IgD-negative memory B cell (primary cell): ENCODE results near the gene ASTN2. TPM values are rescaled to one million over a fixed set of nuclear protein-coding genes. Genes with fewer than 3 reads are reported as not detected.

Experiments used
- H3K27ac Mint-ChIP-seq, 3 donors: one replicate each; pipeline ENCODE4 v1.8.0; 2020 to 2022; ENCODE audit warnings: mild to moderate bottlenecking in 3 of 3, mixed read lengths in 3 of 3, moderate library complexity in 1 of 3
- H3K27me3 Mint-ChIP-seq: one replicate; pipeline ENCODE4 v1.8.0; 2021; ENCODE audit warnings: mixed read lengths
- H3K36me3 Mint-ChIP-seq: one replicate; pipeline ENCODE4 v1.8.0; 2020; ENCODE audit warnings: mild to moderate bottlenecking, mixed read lengths
- H3K4me1 Mint-ChIP-seq, 3 donors: one replicate each; pipeline ENCODE4 v1.8.0; 2020 to 2022; ENCODE audit warnings: mixed read lengths in 3 of 3, mild to moderate bottlenecking in 1 of 3
- H3K4me3 Mint-ChIP-seq, 4 donors: one replicate each; pipeline ENCODE4 v1.8.0; 2020 to 2022; ENCODE audit warnings: mild to moderate bottlenecking in 4 of 4, mixed read lengths in 4 of 4, moderate library complexity in 3 of 4
- H3K9me3 Mint-ChIP-seq, 3 donors: one replicate each; pipeline ENCODE4 v1.8.0; 2020 to 2021; ENCODE audit warnings: mixed read lengths in 3 of 3, mild to moderate bottlenecking in 1 of 3
- polyA plus RNA-seq: library from polyadenylated mRNA; unstranded; fragments of 300-500 nt; fragmentation: Illumina TruSeq; gene quantifications from one replicate; pipeline ENCODE4 v1.2.3, GENCODE V29; 2021

ASTN2 gene
- polyA plus RNA-seq, 1 donor from 2014 or later: 2.7 TPM

GRCh38 chr9:117363006-117363405 is 51.9 kb downstream of the ASTN2 start:
- Mint-ChIP-seq H3K9me3 (peaks cover 0 to 4% (median 0%) of the 10 kb centered on the region in 3 donors), H3K4me1 (no peaks in the 10 kb centered on the region), H3K36me3 (no peaks in the 10 kb centered on the region), H3K4me3 (no peak overlapping the region), H3K27me3 (peaks cover 2% of the 10 kb centered on the region), H3K27ac (no peak overlapping the region)

GRCh38 chr9:117359910-117360309 is 54.9 kb downstream of the ASTN2 start:
- no peak overlapping the region for H3K4me3 Mint-ChIP-seq
- no peaks in the 10 kb centered on the region for H3K36me3 Mint-ChIP-seq
- peaks cover 0 to 6% (median 0%) of the 10 kb centered on the region in 3 donors for H3K9me3 Mint-ChIP-seq
- H3K27ac Mint-ChIP-seq: no peak overlapping the region
- H3K4me1 Mint-ChIP-seq: no peaks in the 10 kb centered on the region
- H3K27me3 Mint-ChIP-seq: no peaks in the 10 kb centered on the region

- Mint-ChIP-seq H3K27me3 (no peaks in the 10 kb centered on the region), H3K9me3 (peaks cover 2 to 3% (median 3%) of the 10 kb centered on the region in 3 donors), H3K4me1 (no peaks in the 10 kb centered on the region), H3K36me3 (no peaks in the 10 kb centered on the region), H3K4me3 (no peak overlapping the region), H3K27ac (no peak overlapping the region)
These were observed 59.3 kb downstream of the ASTN2 start for GRCh38 chr9:117355542-117355941.

GRCh38 chr9:117354997-117355396 is 59.9 kb downstream of the ASTN2 start:
- no peaks in the 10 kb centered on the region for H3K27me3 Mint-ChIP-seq
- no peak overlapping the region for H3K4me3 Mint-ChIP-seq
- no peaks in the 10 kb centered on the region for H3K36me3 Mint-ChIP-seq

GRCh38 chr9:117354244-117354847 is 60.5 kb downstream of the ASTN2 start:
- no peaks in the 10 kb centered on the region for H3K4me1 Mint-ChIP-seq

More at GRCh38 chr9:117354997-117355396, 59.9 kb downstream of the ASTN2 start:
- Mint-ChIP-seq H3K27ac (no peak overlapping the region), H3K4me1 (no peaks in the 10 kb centered on the region), H3K9me3 (peaks cover 2 to 3% (median 3%) of the 10 kb centered on the region in 3 donors)

GRCh38 chr9:117344892-117345660 is 69.8 kb downstream of the ASTN2 start:
- Mint-ChIP-seq H3K4me3 (no peak overlapping the region), H3K36me3 (no peaks in the 10 kb centered on the region), H3K27me3 (no peaks in the 10 kb centered on the region), H3K9me3 (peaks cover 0 to 3% (median 0%) of the 10 kb centered on the region in 3 donors), H3K4me1 (peaks cover 0 to 2% (median 0%) of the 10 kb centered on the region in 3 donors), H3K27ac (peak overlapping the region in 1 of 3 donors; percentile 67)

More at GRCh38 chr9:117354244-117354847, 60.5 kb downstream of the ASTN2 start:
- H3K27me3 Mint-ChIP-seq: no peaks in the 10 kb centered on the region
- no peaks in the 10 kb centered on the region for H3K36me3 Mint-ChIP-seq
- no peak overlapping the region for H3K4me3 Mint-ChIP-seq
- no peak overlapping the region for H3K27ac Mint-ChIP-seq
- H3K9me3 Mint-ChIP-seq: peaks cover 2 to 3% (median 3%) of the 10 kb centered on the region in 3 donors

GRCh38 chr9:117343427-117343826 is 71.4 kb downstream of the ASTN2 start:
- Mint-ChIP-seq H3K9me3 (peaks cover 0 to 3% (median 0%) of the 10 kb centered on the region in 3 donors), H3K4me3 (no peak overlapping the region), H3K4me1 (peaks cover 0 to 2% (median 0%) of the 10 kb centered on the region in 3 donors), H3K36me3 (no peaks in the 10 kb centered on the region), H3K27ac (no peak overlapping the region), H3K27me3 (no peaks in the 10 kb centered on the region)

- H3K9me3 Mint-ChIP-seq: peaks cover 0 to 4% (median 0%) of the 10 kb centered on the region in 3 donors
- H3K36me3 Mint-ChIP-seq: no peaks in the 10 kb centered on the region
These were observed 73.7 kb downstream of the ASTN2 start for GRCh38 chr9:117341151-117341550.

GRCh38 chr9:117340422-117340821 is 74.4 kb downstream of the ASTN2 start:
- Mint-ChIP-seq H3K27me3 (no peaks in the 10 kb centered on the region), H3K4me3 (no peak overlapping the region)

More at GRCh38 chr9:117341151-117341550, 73.7 kb downstream of the ASTN2 start:
- H3K4me1 Mint-ChIP-seq: peaks cover 0 to 2% (median 0%) of the 10 kb centered on the region in 3 donors
- no peak overlapping the region for H3K27ac Mint-ChIP-seq
- H3K4me3 Mint-ChIP-seq: no peak overlapping the region
- no peaks in the 10 kb centered on the region for H3K27me3 Mint-ChIP-seq

GRCh38 chr9:117335837-117336433 is 78.9 kb downstream of the ASTN2 start:
- Mint-ChIP-seq H3K27me3 (peaks cover 1% of the 10 kb centered on the region), H3K9me3 (peaks cover 0 to 3% (median 0%) of the 10 kb centered on the region in 3 donors), H3K4me1 (no peaks in the 10 kb centered on the region), H3K4me3 (no peak overlapping the region), H3K27ac (no peak overlapping the region), H3K36me3 (no peaks in the 10 kb centered on the region)

More at GRCh38 chr9:117340422-117340821, 74.4 kb downstream of the ASTN2 start:
- Mint-ChIP-seq H3K9me3 (peaks cover 0 to 4% (median 0%) of the 10 kb centered on the region in 3 donors), H3K36me3 (no peaks in the 10 kb centered on the region), H3K27ac (no peak overlapping the region), H3K4me1 (no peaks in the 10 kb centered on the region)

GRCh38 chr9:117334101-117334500 is 80.8 kb downstream of the ASTN2 start:
- Mint-ChIP-seq H3K4me1 (no peaks in the 10 kb centered on the region), H3K9me3 (peaks cover 0 to 3% (median 0%) of the 10 kb centered on the region in 3 donors), H3K36me3 (no peaks in the 10 kb centered on the region), H3K4me3 (no peak overlapping the region), H3K27ac (no peak overlapping the region), H3K27me3 (peaks cover 1% of the 10 kb centered on the region)

- Mint-ChIP-seq H3K4me3 (no peak overlapping the region), H3K9me3 (peaks cover 2 to 3% (median 2%) of the 10 kb centered on the region in 3 donors), H3K36me3 (no peaks in the 10 kb centered on the region), H3K4me1 (no peaks in the 10 kb centered on the region), H3K27me3 (peaks cover 1% of the 10 kb centered on the region), H3K27ac (no peak overlapping the region)
These were observed 89.0 kb downstream of the ASTN2 start for GRCh38 chr9:117325831-117326230.

GRCh38 chr9:117325110-117325731 is 89.6 kb downstream of the ASTN2 start:
- Mint-ChIP-seq H3K4me3 (no peak overlapping the region), H3K4me1 (no peaks in the 10 kb centered on the region), H3K36me3 (no peaks in the 10 kb centered on the region), H3K27ac (no peak overlapping the region), H3K9me3 (peaks cover 2 to 3% (median 2%) of the 10 kb centered on the region in 3 donors), H3K27me3 (peaks cover 1% of the 10 kb centered on the region)

GRCh38 chr9:117323390-117323789 is 91.5 kb downstream of the ASTN2 start:
- H3K9me3 Mint-ChIP-seq: peaks cover 2 to 3% (median 2%) of the 10 kb centered on the region in 3 donors
- no peak overlapping the region for H3K27ac Mint-ChIP-seq
- H3K27me3 Mint-ChIP-seq: peaks cover 1% of the 10 kb centered on the region
- H3K36me3 Mint-ChIP-seq: no peaks in the 10 kb centered on the region
- no peaks in the 10 kb centered on the region for H3K4me1 Mint-ChIP-seq
- H3K4me3 Mint-ChIP-seq: no peak overlapping the region

GRCh38 chr9:117317192-117317591 is 97.7 kb downstream of the ASTN2 start:
- Mint-ChIP-seq H3K4me3 (no peak overlapping the region), H3K27me3 (no peaks in the 10 kb centered on the region)

More at GRCh38 chr9:117317192-117317591, 97.7 kb downstream of the ASTN2 start:
- Mint-ChIP-seq H3K36me3 (no peaks in the 10 kb centered on the region), H3K4me1 (no peaks in the 10 kb centered on the region), H3K9me3 (no peaks in the 10 kb centered on the region), H3K27ac (no peak overlapping the region)
